T-cell (primary cell): ENCODE data around the gene WDFY4. TPM values are rescaled to one million over a fixed set of nuclear protein-coding genes. Genes with fewer than 3 reads are reported as not detected.

ENCODE experiments used
- ATAC-seq, 4 experiments: fragments of 200-7000 bp in 3 of 4; fragments of 150-1000 bp in 1 of 4; cut with Tn5 transposase; replicated peaks in 1 of 4; 1 replicate in 3 of 4; 2 replicates in 1 of 4; pipeline ENCODE4 v1.10.0; 2021; ENCODE audit warnings: moderate library complexity in 3 of 4, mild to moderate bottlenecking in 2 of 4, moderate number of reproducible peaks in 1 of 4
- CTCF ChIA-PET, 2 donors: fragments of 300-600 bp; sonication (Branson Sonifier 250); formaldehyde crosslinking; loops; one replicate each; lab custom pipeline; 2022; ENCODE audit warnings: antibody characterized with exemption in 2 of 2; lab: Charles Lee
- POLR2A ChIA-PET, 2 donors: fragments of 300-600 bp; sonication (Branson Sonifier 250); formaldehyde crosslinking; loops; one replicate each; lab custom pipeline; 2022; ENCODE audit warnings: antibody characterized with exemption in 2 of 2; lab: Charles Lee
- DNase-seq, 35 experiments: peaks; one replicate each; pipeline versions ENCODE4 v3.0.0 to v3.0.0-alpha.2; 2013 to 2023
- H3K27ac ChIP-seq: one replicate; pipeline ENCODE4 v1.5.1; 2013; ENCODE audit warnings: low read length
- H3K27me3 ChIP-seq, 2 experiments: replicated peaks in 1 of 2; 1 replicate in 1 of 2; 2 replicates in 1 of 2; pipeline versions ENCODE4 v1.6.1 to v1.7.0; 2013; ENCODE audit warnings: low read length in 1 of 2, mixed read lengths in 1 of 2; ENCODE audit not compliant: control insufficient read depth in 2 of 2, insufficient read depth in 2 of 2; ENCODE audit errors: extremely low read depth in 1 of 2
- H3K36me3 ChIP-seq, 2 donors: 1 replicate in 1 of 2; 2 replicates in 1 of 2; pipeline versions ENCODE4 v1.6.1 to v1.7.0; 2013; ENCODE audit warnings: low read length in 1 of 2; ENCODE audit not compliant: control insufficient read depth in 2 of 2, insufficient read depth in 1 of 2; ENCODE audit errors: extremely low read depth in 1 of 2
- H3K4me1 ChIP-seq, 2 experiments: 1 replicate in 1 of 2; 2 replicates in 1 of 2; pipeline versions ENCODE4 v1.6.1 to v1.7.0; 2013; ENCODE audit warnings: low read length in 2 of 2, mixed read lengths in 1 of 2; ENCODE audit not compliant: insufficient read depth in 2 of 2, control insufficient read depth in 1 of 2; ENCODE audit errors: extremely low read depth in 1 of 2
- H3K4me3 ChIP-seq, 2 donors: 1 replicate in 1 of 2; 2 replicates in 1 of 2; pipeline versions ENCODE4 v1.5.1 to v1.7.0; 2013; ENCODE audit warnings: mild to moderate bottlenecking in 2 of 2, low read length in 1 of 2, moderate library complexity in 1 of 2; ENCODE audit not compliant: control insufficient read depth in 1 of 2; ENCODE audit errors: extremely low read depth in 1 of 2
- H3K9me3 ChIP-seq: 2 replicates; pipeline ENCODE4 v1.7.0; 2013
- H3K27ac Mint-ChIP-seq, 2 donors: one replicate each; pipeline ENCODE4 v1.8.0; 2020 to 2021; ENCODE audit warnings: mild to moderate bottlenecking in 2 of 2, mixed read lengths in 2 of 2
- H3K27me3 Mint-ChIP-seq, 2 donors: one replicate each; pipeline ENCODE4 v1.8.0; 2021 to 2022; ENCODE audit warnings: mixed read lengths in 2 of 2
- H3K36me3 Mint-ChIP-seq: one replicate; pipeline ENCODE4 v1.8.0; 2021; ENCODE audit warnings: mixed read lengths
- H3K4me1 Mint-ChIP-seq, 3 donors: one replicate each; pipeline ENCODE4 v1.8.0; 2020 to 2022; ENCODE audit warnings: mixed read lengths in 3 of 3, mild to moderate bottlenecking in 1 of 3
- H3K4me3 Mint-ChIP-seq, 3 donors: one replicate each; pipeline ENCODE4 v1.8.0; 2020 to 2022; ENCODE audit warnings: mild to moderate bottlenecking in 3 of 3, mixed read lengths in 3 of 3, moderate library complexity in 3 of 3
- H3K9me3 Mint-ChIP-seq, 3 donors: one replicate each; pipeline ENCODE4 v1.8.0; 2020 to 2022; ENCODE audit warnings: mixed read lengths in 3 of 3
- WGBS: methylation state at CpG from one replicate; pipeline ENCODE4 v1.1.5; 2013; ENCODE audit warnings: missing lambda C conversion rate; ENCODE audit not compliant: insufficient coverage; 5-methylcytosine and 5-hydroxymethylcytosine counted together
- total RNA-seq, 35 experiments: library from RNA in 6 of 35; stranded (reverse) in 6 of 35; fragments of 120-200 nt in 1 of 35; gene quantifications; one replicate each; pipeline versions ENCODE4 v1.2.1 to v1.2.4 and lab custom pipeline; 2013 to 2026

The WDFY4 gene
- total RNA-seq, 5 donors from 2014 or later (not counting 1 experiment from before 2014, with no cell fraction given) = 2.6 to 15.5 (median 4.2) TPM

DNA sequence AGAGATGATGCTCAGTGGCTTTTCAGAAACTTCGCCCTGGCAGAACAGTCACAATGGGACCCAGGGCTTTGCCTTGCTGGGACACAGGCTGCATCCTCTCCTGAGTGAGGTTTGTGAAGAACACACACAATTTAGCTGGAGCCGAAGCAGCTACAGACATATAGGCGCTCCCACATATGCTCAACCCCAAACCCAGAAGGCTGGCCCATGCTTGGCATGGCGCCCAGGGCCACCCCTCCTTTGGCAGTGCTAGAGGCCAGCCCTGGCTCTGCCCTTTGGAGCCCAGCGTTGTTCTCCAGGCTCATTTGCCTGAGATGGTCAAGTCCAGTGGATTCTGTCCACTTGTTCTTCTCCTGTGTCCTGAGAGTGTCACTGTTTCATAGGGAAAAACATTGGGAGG is 94.4 kb downstream of the WDFY4 start:
- H3K4me3 Mint-ChIP-seq = no peak overlapping the region
- no peaks in the 10 kb centered on the region for H3K4me1 Mint-ChIP-seq
- H3K27me3 ChIP-seq = peaks cover 0 to 10% of the 10 kb centered on the region in 2 experiments
- ChIA-PET POLR2A (no interaction called here), CTCF (no interaction called here)
- no peak for DNase-seq
- no peak overlapping the region for H3K27ac ChIP-seq
- H3K36me3 Mint-ChIP-seq = no peaks in the 10 kb centered on the region
- H3K27me3 Mint-ChIP-seq = peaks cover 0 to 3% of the 10 kb centered on the region in 2 donors
- H3K27ac Mint-ChIP-seq = no peak overlapping the region
- H3K9me3 Mint-ChIP-seq = no peaks in the 10 kb centered on the region
- WGBS = 91% methylated on average over 4 of the region's 5 CpGs
- ATAC-seq = no peak
- H3K36me3 ChIP-seq = no peaks in the 10 kb centered on the region
- H3K4me3 ChIP-seq = no peak overlapping the region
- no peaks in the 10 kb centered on the region for H3K4me1 ChIP-seq
- no peaks in the 10 kb centered on the region for H3K9me3 ChIP-seq

- Histone ChIP-seq H3K9me3 (no peaks in the 10 kb centered on the region), H3K27ac (no peak overlapping the region), H3K36me3 (no peaks in the 10 kb centered on the region), H3K4me1 (no peaks in the 10 kb centered on the region), H3K27me3 (peaks cover 0 to 5% of the 10 kb centered on the region in 2 experiments), H3K4me3 (no peak overlapping the region)
- H3K27ac Mint-ChIP-seq = no peak overlapping the region
- H3K9me3 Mint-ChIP-seq = no peaks in the 10 kb centered on the region
- CTCF ChIA-PET = no interaction called here
- no peak for DNase-seq
- H3K4me3 Mint-ChIP-seq = no peak overlapping the region
- 87% methylated on average over 5 of the region's 6 CpGs for WGBS
- no peaks in the 10 kb centered on the region for H3K36me3 Mint-ChIP-seq
- no peaks in the 10 kb centered on the region for H3K4me1 Mint-ChIP-seq
- POLR2A ChIA-PET = no interaction called here
- H3K27me3 Mint-ChIP-seq = peaks cover 0 to 3% of the 10 kb centered on the region in 2 donors
- no peak for ATAC-seq
Observed at GRCh38 chr10:48779546-48780152, 95.0 kb downstream of the WDFY4 start.

GRCh38 chr10:48780341-48780740 is 95.7 kb downstream of the WDFY4 start:
- H3K36me3 ChIP-seq = no peaks in the 10 kb centered on the region
- H3K4me3 Mint-ChIP-seq = no peak overlapping the region
- WGBS = 94% methylated on average over 3 of the region's 5 CpGs
- no peak overlapping the region for H3K27ac Mint-ChIP-seq
- H3K27me3 Mint-ChIP-seq = peaks cover 0 to under 1% of the 10 kb centered on the region in 2 donors
- H3K4me3 ChIP-seq = no peak overlapping the region
- no peaks in the 10 kb centered on the region for H3K9me3 Mint-ChIP-seq
- ATAC-seq = no peak
- no peak overlapping the region for H3K27ac ChIP-seq
- CTCF ChIA-PET = no interaction called here
- no peaks in the 10 kb centered on the region for H3K4me1 Mint-ChIP-seq
- DNase-seq = no peak
- no peaks in the 10 kb centered on the region for H3K36me3 Mint-ChIP-seq
- POLR2A ChIA-PET = no interaction called here
- H3K27me3 ChIP-seq = no peaks in the 10 kb centered on the region
- no peaks in the 10 kb centered on the region for H3K9me3 ChIP-seq
- no peaks in the 10 kb centered on the region for H3K4me1 ChIP-seq

GRCh38 chr10:48782386-48782785 is 97.7 kb downstream of the WDFY4 start:
- no peaks in the 10 kb centered on the region for H3K36me3 Mint-ChIP-seq
- no peak overlapping the region for H3K4me3 Mint-ChIP-seq
- peaks cover 0 to 2% of the 10 kb centered on the region in 2 donors for H3K27me3 Mint-ChIP-seq
- ChIA-PET POLR2A (no interaction called here), CTCF (no interaction called here)
- no peak for ATAC-seq
- WGBS = 57% methylated on average over 1 of the region's 2 CpGs
- Histone ChIP-seq H3K4me3 (no peak overlapping the region), H3K4me1 (no peaks in the 10 kb centered on the region), H3K36me3 (no peaks in the 10 kb centered on the region), H3K27ac (no peak overlapping the region), H3K9me3 (no peaks in the 10 kb centered on the region), H3K27me3 (no peaks in the 10 kb centered on the region)
- no peaks in the 10 kb centered on the region for H3K9me3 Mint-ChIP-seq
- DNase-seq = no peak
- H3K27ac Mint-ChIP-seq = no peak overlapping the region
- no peaks in the 10 kb centered on the region for H3K4me1 Mint-ChIP-seq

- Mint-ChIP-seq H3K9me3 (no peaks in the 10 kb centered on the region), H3K4me1 (no peaks in the 10 kb centered on the region), H3K27ac (no peak overlapping the region), H3K4me3 (no peak overlapping the region), H3K27me3 (peaks cover 0 to 2% of the 10 kb centered on the region in 2 donors), H3K36me3 (no peaks in the 10 kb centered on the region)
- no CpG with 5 or more reads among the region's 2 CpGs for WGBS
- H3K4me1 ChIP-seq = no peaks in the 10 kb centered on the region
- H3K27ac ChIP-seq = no peak overlapping the region
- no peaks in the 10 kb centered on the region for H3K9me3 ChIP-seq
- no peak for DNase-seq
- no peak overlapping the region for H3K4me3 ChIP-seq
- ChIA-PET POLR2A (no interaction called here), CTCF (no interaction called here)
- no peaks in the 10 kb centered on the region for H3K36me3 ChIP-seq
- H3K27me3 ChIP-seq = peaks cover 0 to 2% of the 10 kb centered on the region in 2 experiments
- no peak for ATAC-seq
Observed at GRCh38 chr10:48784031-48784430, 99.4 kb downstream of the WDFY4 start.

GRCh38 chr10:48785796-48786195 is 101.1 kb downstream of the WDFY4 start:
- no peak overlapping the region for H3K27ac ChIP-seq
- H3K4me1 ChIP-seq = no peaks in the 10 kb centered on the region
- ChIA-PET CTCF (no interaction called here), POLR2A (no interaction called here)
- Mint-ChIP-seq H3K4me1 (no peaks in the 10 kb centered on the region), H3K9me3 (no peaks in the 10 kb centered on the region), H3K27me3 (peaks cover 0 to 10% of the 10 kb centered on the region in 2 donors), H3K36me3 (no peaks in the 10 kb centered on the region), H3K27ac (no peak overlapping the region), H3K4me3 (no peak overlapping the region)
- no peaks in the 10 kb centered on the region for H3K36me3 ChIP-seq
- DNase-seq (no peak), ATAC-seq (no peak)
- no peaks in the 10 kb centered on the region for H3K9me3 ChIP-seq
- H3K4me3 ChIP-seq = no peak overlapping the region
- H3K27me3 ChIP-seq = peaks cover 0 to 14% of the 10 kb centered on the region in 2 experiments
- no CpG with 5 or more reads among the region's 2 CpGs for WGBS
